Measurements from ENCODE around the gene UNKL. TPM values are rescaled to one million over a fixed set of nuclear protein-coding genes. Genes with fewer than 3 reads are reported as not detected.

The UNKL gene
- total RNA-seq, 2 donors from 2014 or later, result 46.4 to 48.3 TPM

DNA sequence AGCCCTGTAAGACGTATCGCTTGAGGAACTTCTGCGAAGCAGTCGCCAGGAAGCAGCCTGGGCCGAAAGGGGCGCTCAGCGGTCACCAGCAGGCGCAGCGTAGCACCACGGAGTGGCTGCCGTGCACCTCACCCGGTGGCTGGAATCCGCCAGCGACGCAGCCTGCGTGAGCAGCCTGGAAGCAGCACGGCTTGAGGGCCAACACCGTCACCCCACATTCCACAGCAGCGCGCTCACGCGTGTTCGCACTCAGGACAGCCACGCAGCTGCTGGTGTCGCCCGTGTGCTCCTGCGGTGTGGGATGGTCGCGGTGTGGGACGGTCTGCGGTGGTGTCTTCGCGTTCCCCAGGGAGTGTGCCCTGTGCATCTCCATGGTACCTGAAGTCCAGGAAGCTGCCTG is 95.5 kb downstream of the UNKL start:
- Mint-ChIP-seq H3K36me3 (ENCODE audit: low read depth) (peaks cover 83% of the 10 kb centered on the region), H3K9me3 (no peaks in the 10 kb centered on the region), H3K27me3 (ENCODE audit: insufficient read depth) (no peaks in the 10 kb centered on the region), H3K27ac (peak overlapping the region; percentile 52), H3K4me3 (no peak overlapping the region), H3K4me1 (no peaks in the 10 kb centered on the region)
- no peaks in the 10 kb centered on the region for H3K9me3 ChIP-seq (ENCODE audit: control insufficient read depth, low read length)
- TF ChIP-seq, protein P1, sequence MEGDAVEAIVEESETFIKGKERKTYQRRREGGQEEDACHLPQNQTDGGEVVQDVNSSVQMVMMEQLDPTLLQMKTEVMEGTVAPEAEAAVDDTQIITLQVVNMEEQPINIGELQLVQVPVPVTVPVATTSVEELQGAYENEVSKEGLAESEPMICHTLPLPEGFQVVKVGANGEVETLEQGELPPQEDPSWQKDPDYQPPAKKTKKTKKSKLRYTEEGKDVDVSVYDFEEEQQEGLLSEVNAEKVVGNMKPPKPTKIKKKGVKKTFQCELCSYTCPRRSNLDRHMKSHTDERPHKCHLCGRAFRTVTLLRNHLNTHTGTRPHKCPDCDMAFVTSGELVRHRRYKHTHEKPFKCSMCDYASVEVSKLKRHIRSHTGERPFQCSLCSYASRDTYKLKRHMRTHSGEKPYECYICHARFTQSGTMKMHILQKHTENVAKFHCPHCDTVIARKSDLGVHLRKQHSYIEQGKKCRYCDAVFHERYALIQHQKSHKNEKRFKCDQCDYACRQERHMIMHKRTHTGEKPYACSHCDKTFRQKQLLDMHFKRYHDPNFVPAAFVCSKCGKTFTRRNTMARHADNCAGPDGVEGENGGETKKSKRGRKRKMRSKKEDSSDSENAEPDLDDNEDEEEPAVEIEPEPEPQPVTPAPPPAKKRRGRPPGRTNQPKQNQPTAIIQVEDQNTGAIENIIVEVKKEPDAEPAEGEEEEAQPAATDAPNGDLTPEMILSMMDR (conservative IDR thresholded peaks at IDR 0.05), result peak; percentile 31
- H3K27me3 ChIP-seq (ENCODE audit: control insufficient read depth, insufficient read depth, low read length, poor library complexity, severe bottlenecking), result no peaks in the 10 kb centered on the region
- H3K9ac ChIP-seq (ENCODE audit: extremely low read depth, low read length, poor library complexity, severe bottlenecking), result no peak overlapping the region
- DNase-seq, result no peak
- H3K36me3 ChIP-seq (ENCODE audit: control insufficient read depth, insufficient read depth, low read length), result peaks cover 82% of the 10 kb centered on the region
- H3K27ac ChIP-seq (ENCODE audit: low read depth, low read length), result no peak overlapping the region
- WGBS, 2 experiments (ENCODE audit: insufficient coverage in 1 of 2, insufficient read length in 1 of 2), result 94 to 95% methylated on average over 32 to 33 of the region's 33 CpGs
- H3K4me3 ChIP-seq (ENCODE audit: low read length), result no peak overlapping the region
- H3K4me1 ChIP-seq (ENCODE audit: control insufficient read depth, insufficient read depth, low read length), result no peaks in the 10 kb centered on the region

DNA sequence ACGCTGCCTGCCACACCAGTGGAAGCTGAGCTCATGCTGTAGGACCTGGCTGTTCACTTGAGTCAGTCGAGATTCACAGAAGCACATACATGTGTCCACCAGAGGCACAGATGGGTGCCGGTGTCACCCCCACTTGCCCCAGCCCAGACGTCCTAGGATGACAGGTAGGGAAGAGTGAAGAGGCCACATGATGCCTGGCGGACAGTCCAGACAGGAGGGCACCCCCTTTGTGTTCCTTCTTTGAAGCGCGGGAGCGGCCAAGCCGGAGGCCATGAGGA is 96.3 kb downstream of the UNKL start:
- Mint-ChIP-seq H3K4me1 (no peaks in the 10 kb centered on the region), H3K36me3 (ENCODE audit: low read depth) (peaks cover 80% of the 10 kb centered on the region), H3K9me3 (no peaks in the 10 kb centered on the region), H3K4me3 (no peak overlapping the region), H3K27ac (peak overlapping the region; percentile 33), H3K27me3 (ENCODE audit: insufficient read depth) (no peaks in the 10 kb centered on the region)
- no peak for DNase-seq
- Histone ChIP-seq H3K27ac (ENCODE audit: low read depth, low read length) (no peak overlapping the region), H3K27me3 (ENCODE audit: control insufficient read depth, insufficient read depth, low read length, poor library complexity, severe bottlenecking) (no peaks in the 10 kb centered on the region), H3K9ac (ENCODE audit: extremely low read depth, low read length, poor library complexity, severe bottlenecking) (no peak overlapping the region), H3K36me3 (ENCODE audit: control insufficient read depth, insufficient read depth, low read length) (peaks cover 79% of the 10 kb centered on the region), H3K4me3 (ENCODE audit: low read length) (no peak overlapping the region), H3K4me1 (ENCODE audit: control insufficient read depth, insufficient read depth, low read length) (no peaks in the 10 kb centered on the region), H3K9me3 (ENCODE audit: control insufficient read depth, low read length) (no peaks in the 10 kb centered on the region)
- 84 to 85% methylated on average over 9 of the region's 9 CpGs for WGBS, 2 experiments (ENCODE audit: insufficient coverage in 1 of 2, insufficient read length in 1 of 2)
- TF ChIP-seq, protein P1 (conservative IDR thresholded peaks at IDR 0.05), result no peak

DNA sequence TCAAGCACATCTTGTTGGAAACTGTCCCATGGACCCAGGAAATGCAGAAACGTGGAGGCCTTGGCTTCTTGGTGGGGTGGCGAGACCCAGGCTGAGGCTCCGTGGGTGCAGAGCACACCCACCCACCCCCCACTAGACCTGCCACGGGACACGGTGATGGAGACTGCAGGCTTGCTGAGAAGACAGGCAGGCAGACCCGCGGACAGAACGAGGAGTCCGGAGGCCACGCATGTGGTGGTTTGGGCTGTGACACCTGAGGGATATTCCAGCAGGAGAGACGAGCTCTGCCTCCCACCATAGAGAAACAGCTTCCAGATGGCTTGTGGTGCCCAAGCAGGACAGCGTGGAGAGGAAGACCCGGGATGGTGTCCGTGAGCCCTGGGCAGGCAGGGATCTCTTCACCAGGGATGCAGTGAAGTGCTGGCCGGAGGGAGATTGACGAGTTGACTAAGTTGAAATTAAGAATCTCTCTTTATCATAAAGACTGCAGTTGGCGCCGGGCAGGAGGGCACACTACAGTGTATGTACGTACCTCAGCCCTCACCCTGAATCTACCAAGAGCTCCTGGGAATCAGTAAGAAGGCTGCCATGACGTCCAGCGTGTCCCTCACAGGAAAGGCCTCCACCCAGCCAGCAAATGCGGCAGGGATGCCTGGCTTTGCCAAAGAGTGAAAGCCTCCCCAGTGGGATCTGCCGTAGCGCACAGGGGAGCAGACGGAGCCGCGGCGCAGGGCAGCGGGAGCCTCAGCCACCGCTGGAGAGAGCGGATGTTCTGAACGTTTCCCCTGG is 96.8 kb downstream of the UNKL start:
- TF ChIP-seq, protein P1 (conservative IDR thresholded peaks at IDR 0.05), result no peak
- Mint-ChIP-seq H3K27me3 (ENCODE audit: insufficient read depth) (no peaks in the 10 kb centered on the region), H3K4me1 (peaks cover 2% of the 10 kb centered on the region), H3K9me3 (no peaks in the 10 kb centered on the region), H3K4me3 (no peak overlapping the region), H3K27ac (peak overlapping the region; percentile 39), H3K36me3 (ENCODE audit: low read depth) (peaks cover 84% of the 10 kb centered on the region)
- Histone ChIP-seq H3K4me3 (ENCODE audit: low read length) (no peak overlapping the region), H3K9me3 (ENCODE audit: control insufficient read depth, low read length) (no peaks in the 10 kb centered on the region), H3K4me1 (ENCODE audit: control insufficient read depth, insufficient read depth, low read length) (no peaks in the 10 kb centered on the region), H3K9ac (ENCODE audit: extremely low read depth, low read length, poor library complexity, severe bottlenecking) (no peak overlapping the region), H3K36me3 (ENCODE audit: control insufficient read depth, insufficient read depth, low read length) (peaks cover 85% of the 10 kb centered on the region), H3K27ac (ENCODE audit: low read depth, low read length) (no peak overlapping the region), H3K27me3 (ENCODE audit: control insufficient read depth, insufficient read depth, low read length, poor library complexity, severe bottlenecking) (no peaks in the 10 kb centered on the region)
- WGBS, 2 experiments (ENCODE audit: insufficient coverage in 1 of 2, insufficient read length in 1 of 2), result 97% methylated on average over 29 to 32 of the region's 32 CpGs
- no peak for DNase-seq

Measured in endodermal cell (in vitro differentiated cells).